ENCODE measurements around the gene EIF4B. TPM values are rescaled to one million over a fixed set of nuclear protein-coding genes. Genes with fewer than 3 reads are reported as not detected.
A peak's percentile ranks its signal among the peaks of the same experiment; 100 is the strongest.

EIF4B gene
- total RNA-seq, 1 donor from 2014 or later: 833 TPM

- H3K4me3 ChIP-seq: peak overlapping the region; percentile 55
- TF ChIP-seq EZH2phosphoT487 (IDR thresholded peaks at IDR 0.05): no peak
- no peak for TF ChIP-seq CTCF (IDR thresholded peaks at IDR 0.05)
- TF ChIP-seq EZH2 (IDR thresholded peaks at IDR 0.05): no peak
- peaks cover 6% of the 10 kb centered on the region for H3K4me1 ChIP-seq
- H3F3A ChIP-seq (ENCODE audit: low read depth): peaks cover 17% of the 10 kb centered on the region
- no peak for DNase-seq (ENCODE audit: low spot score)
- peaks cover 18% of the 10 kb centered on the region for H3K4me1 Mint-ChIP-seq
- H3K9ac ChIP-seq: peak overlapping the region; percentile 35
- peak overlapping the region; percentile 47 for H2AFZ ChIP-seq (replicated peaks)
- no peaks in the 10 kb centered on the region for H4K20me1 ChIP-seq (ENCODE audit: low read depth)
- no peak overlapping the region for H3K27ac Mint-ChIP-seq
- H3K9me3 Mint-ChIP-seq: peaks cover 4% of the 10 kb centered on the region
- no peaks in the 10 kb centered on the region for H3K79me2 ChIP-seq (ENCODE audit: low read depth)
- peaks cover 27% of the 10 kb centered on the region for H3K27me3 ChIP-seq
- H3K4me2 ChIP-seq: peak overlapping the region; percentile 87
- H3K4me3 Mint-ChIP-seq: peak overlapping the region; percentile 92
- H3K27me3 Mint-ChIP-seq (ENCODE audit: insufficient read depth, low read depth): peaks cover 7% of the 10 kb centered on the region
- H3K36me3 ChIP-seq: no peaks in the 10 kb centered on the region
- H3K9me3 ChIP-seq (ENCODE audit: low read depth): no peaks in the 10 kb centered on the region
- peaks cover 18% of the 10 kb centered on the region for H3K36me3 Mint-ChIP-seq
- H3K27ac ChIP-seq: no peak overlapping the region
These were observed 72.4 kb downstream of the EIF4B start for GRCh38 chr12:53078425-53079225.

GRCh38 chr12:53079226-53080117 lies 73.2 kb downstream of the EIF4B start, which contains the start of gene SPRYD3:
Gene SPRYD3 (minus strand): TSS chr12:53079390. CDS start chr12:53079333, 57 bp downstream.
- Histone ChIP-seq H3K79me2 (ENCODE audit: low read depth) (no peaks in the 10 kb centered on the region), H3K4me1 (peaks cover 6% of the 10 kb centered on the region), H3K4me2 (peak within 1 kb of the TSS; percentile 87), H2AFZ (replicated peaks) (peak within 1 kb of the TSS; percentile 50), H3K9me3 (ENCODE audit: low read depth) (no peaks in the 10 kb centered on the region), H3F3A (ENCODE audit: low read depth) (peaks cover 17% of the 10 kb centered on the region), H3K4me3 (peak within 1 kb of the TSS; percentile 55), H3K27ac (no peak within 1 kb of the TSS), H3K9ac (peak within 1 kb of the TSS; percentile 35), H3K27me3 (peaks cover 34% of the 10 kb centered on the region), H3K36me3 (no peaks in the 10 kb centered on the region), H4K20me1 (ENCODE audit: low read depth) (no peaks in the 10 kb centered on the region)
- Mint-ChIP-seq H3K36me3 (peaks cover 10% of the 10 kb centered on the region), H3K27me3 (ENCODE audit: insufficient read depth, low read depth) (peaks cover 7% of the 10 kb centered on the region), H3K9me3 (peaks cover 4% of the 10 kb centered on the region), H3K4me1 (peaks cover 16% of the 10 kb centered on the region), H3K27ac (peak within 1 kb of the TSS; percentile 78), H3K4me3 (peak within 1 kb of the TSS; percentile 92)
- peak; percentile 98 for DNase-seq (ENCODE audit: low spot score)
- TF ChIP-seq EZH2phosphoT487 (IDR thresholded peaks at IDR 0.05): no peak
- TF ChIP-seq EZH2 (IDR thresholded peaks at IDR 0.05): no peak
- TF ChIP-seq CTCF (IDR thresholded peaks at IDR 0.05): no peak

GRCh38 chr12:53082637-53083175 lies 76.5 kb downstream of the EIF4B start:
- DNase-seq (ENCODE audit: low spot score): no peak
- H3K36me3 ChIP-seq: no peaks in the 10 kb centered on the region
- no peaks in the 10 kb centered on the region for H3K79me2 ChIP-seq (ENCODE audit: low read depth)
- H3K4me2 ChIP-seq: no peak overlapping the region
- no peak overlapping the region for H3K4me3 ChIP-seq
- Mint-ChIP-seq H3K9me3 (peaks cover 7% of the 10 kb centered on the region), H3K36me3 (no peaks in the 10 kb centered on the region), H3K4me3 (no peak overlapping the region), H3K27me3 (ENCODE audit: insufficient read depth, low read depth) (peaks cover 11% of the 10 kb centered on the region), H3K4me1 (peaks cover 17% of the 10 kb centered on the region), H3K27ac (no peak overlapping the region)
- TF ChIP-seq EZH2 (IDR thresholded peaks at IDR 0.05) (no peak), EZH2phosphoT487 (IDR thresholded peaks at IDR 0.05) (no peak), CTCF (IDR thresholded peaks at IDR 0.05) (no peak)
- H4K20me1 ChIP-seq (ENCODE audit: low read depth): no peaks in the 10 kb centered on the region
- peaks cover 45% of the 10 kb centered on the region for H3K27me3 ChIP-seq
- H2AFZ ChIP-seq (replicated peaks): no peak overlapping the region
- H3K27ac ChIP-seq: no peak overlapping the region
- H3K9ac ChIP-seq: no peak overlapping the region
- no peaks in the 10 kb centered on the region for H3K9me3 ChIP-seq (ENCODE audit: low read depth)
- H3K4me1 ChIP-seq: peaks cover 14% of the 10 kb centered on the region
- peaks cover 24% of the 10 kb centered on the region for H3F3A ChIP-seq (ENCODE audit: low read depth)

All from neural progenitor cell (in vitro differentiated cells).